HepG2 (cell line): ENCODE results near the gene INO80B. TPM values are rescaled to one million over a fixed set of nuclear protein-coding genes. Genes with fewer than 3 reads are reported as not detected.
A peak's percentile ranks its signal among the peaks of the same experiment; 100 is the strongest.

ENCODE experiments used
- ARHGAP35 ChIP-seq: sonication (generic); formaldehyde crosslinking; IDR thresholded peaks from 2 replicates; pipeline ENCODE4 v1.9.0; 2022; ENCODE audit warnings: mild to moderate bottlenecking, inconsistent platforms, moderate library complexity, missing genetic modification reagents, borderline replicate concordance
- BRF2 ChIP-seq: sonication (generic); formaldehyde crosslinking; IDR thresholded peaks from 2 replicates; pipeline ENCODE4 v1.8.1; 2022; ENCODE audit warnings: mild to moderate bottlenecking, missing genetic modification reagents
- CEBPG ChIP-seq: IDR thresholded peaks from 2 replicates; pipeline ENCODE4 v1.6.1; 2016
- CSRNP1 ChIP-seq: sonication (generic); formaldehyde crosslinking; IDR thresholded peaks from 2 replicates; pipeline ENCODE4 v1.8.1; 2023; ENCODE audit warnings: mild to moderate bottlenecking, missing genetic modification reagents
- DPF2 ChIP-seq: sonication (generic); formaldehyde crosslinking; IDR thresholded peaks from 2 replicates; pipeline ENCODE4 v1.4.0; 2020; ENCODE audit warnings: mild to moderate bottlenecking, low read depth, missing genetic modification reagents, borderline replicate concordance
- ELF3 ChIP-seq: IDR thresholded peaks from 2 replicates; pipeline ENCODE4 v1.6.1; 2016; ENCODE audit warnings: missing genetic modification reagents, missing compliant biosample characterization
- GTF3A ChIP-seq: sonication (generic); formaldehyde crosslinking; conservative IDR thresholded peaks from 2 replicates; pipeline ENCODE4 v1.4.0; 2020; ENCODE audit warnings: mild to moderate bottlenecking, missing genetic modification reagents
- HMGXB4 ChIP-seq, 2 experiments: sonication (generic) in 1 of 2; formaldehyde crosslinking in 1 of 2; IDR thresholded peaks; 2 replicates each; pipeline versions ENCODE4 v1.4.0 to v1.6.1; 2018 to 2020; ENCODE audit warnings: missing genetic modification reagents in 2 of 2, borderline replicate concordance in 1 of 2, low read depth in 1 of 2, mild to moderate bottlenecking in 1 of 2, missing biosample characterization in 1 of 2
- HNRNPUL1 ChIP-seq: fragments of 200-400 bp; formaldehyde crosslinking; IDR thresholded peaks from 2 replicates; pipeline ENCODE4 v1.6.1; 2017; ENCODE audit warnings: low read depth, mild to moderate bottlenecking, low read length, moderate library complexity
- KMT2A ChIP-seq: sonication (generic); formaldehyde crosslinking; IDR thresholded peaks from 2 replicates; pipeline ENCODE4 v1.4.0; 2020; ENCODE audit warnings: missing genetic modification reagents
- MTA3 ChIP-seq: sonication (generic); formaldehyde crosslinking; IDR thresholded peaks from 2 replicates; pipeline ENCODE4 v1.4.0; 2020; ENCODE audit warnings: missing genetic modification reagents
- NFYB ChIP-seq: sonication (generic); formaldehyde crosslinking; IDR thresholded peaks from 2 replicates; pipeline ENCODE4 v1.4.0; 2020; ENCODE audit warnings: missing genetic modification reagents
- PATZ1 ChIP-seq: sonication (generic); formaldehyde crosslinking; IDR thresholded peaks from 2 replicates; pipeline ENCODE4 v1.4.0; 2020; ENCODE audit warnings: missing genetic modification reagents
- RFX5 ChIP-seq: IDR thresholded peaks from 2 replicates; pipeline ENCODE4 v1.6.1; 2011; ENCODE audit warnings: low read depth, low read length, improper control_type of control experiment
- RFXANK ChIP-seq: IDR thresholded peaks from 2 replicates; pipeline ENCODE4 v1.6.1; 2016
- SNAPC2 ChIP-seq: sonication (generic); formaldehyde crosslinking; IDR thresholded peaks from 2 replicates; pipeline ENCODE4 v1.8.1; 2022; ENCODE audit warnings: mild to moderate bottlenecking, missing genetic modification reagents
- SOX5 ChIP-seq: IDR thresholded peaks from 2 replicates; pipeline ENCODE4 v1.6.1; 2016; ENCODE audit warnings: borderline replicate concordance
- SSRP1 ChIP-seq: IDR thresholded peaks from 2 replicates; pipeline ENCODE4 v1.6.1; 2016; ENCODE audit warnings: control low read depth
- TAF1 ChIP-seq: sonication (generic); formaldehyde crosslinking; IDR thresholded peaks from 2 replicates; pipeline ENCODE4 v1.4.0; 2020; ENCODE audit warnings: missing genetic modification reagents
- ZNF275 ChIP-seq: sonication (generic); formaldehyde crosslinking; IDR thresholded peaks from 2 replicates; pipeline ENCODE4 v1.8.0; 2022; ENCODE audit warnings: missing genetic modification reagents, mild to moderate bottlenecking, inconsistent platforms, borderline replicate concordance
- ZNF543 ChIP-seq: sonication (generic); formaldehyde crosslinking; IDR thresholded peaks from 2 replicates; pipeline ENCODE4 v1.4.0; 2020; ENCODE audit warnings: mild to moderate bottlenecking, missing genetic modification reagents
- ZNF7 ChIP-seq: IDR thresholded peaks from 2 replicates; pipeline ENCODE4 v1.6.1; 2016; ENCODE audit warnings: missing biosample characterization, missing genetic modification reagents
- polyA plus RNA-seq, 8 experiments: library from polyadenylated mRNA; depleted of rRNA in 3 of 8; stranded (reverse) in 7 of 8; unstranded in 1 of 8; fragments of >200 nt; fragmentation: Illumina TruSeq in 4 of 8; extraction: Trizol in 4 of 8; gene quantifications; 2 replicates each; pipeline versions ENCODE4 v1.2.1 to v1.2.3, GENCODE V29; 2011 to 2016; ENCODE audit warnings: low read depth in 4 of 8, missing spikeins in 1 of 8, mixed read lengths in 1 of 8; ENCODE audit not compliant: insufficient read depth in 1 of 8
- total RNA-seq, 5 experiments: library from RNA; depleted of rRNA; stranded (reverse); fragments of >200 nt; fragmentation: Illumina TruSeq; extraction: Trizol; gene quantifications; 2 replicates each; pipeline ENCODE4 v1.2.3, GENCODE V29; 2016; ENCODE audit warnings: low read depth in 1 of 5

Gene INO80B
- total and polyA plus RNA-seq, 2 of the 13 experiments (the other 11 are each of a cell fraction or from before 2014, with no cell fraction given) = 6.2 to 14.5 TPM

- TF ChIP-seq SSRP1 (CRISPR knock-in tag) (no peak), BRF2 (no peak), ZNF543 (CRISPR knock-in tag) (0 out of 2 replicates have a peak, but pooled peaks have one; percentile 17), MTA3 (CRISPR knock-in tag) (no peak), HNRNPUL1 (no peak), PATZ1 (CRISPR knock-in tag) (no peak; the same call in 1 of the 2 replicates), SOX5 (CRISPR knock-in tag) (no peak), CSRNP1 (CRISPR knock-in tag) (peak; percentile 84; the same call in 1 of the 2 replicates), DPF2 (peak; percentile 9; the same call in 1 of the 2 replicates), GTF3A (CRISPR knock-in tag) (no peak), ARHGAP35 (0 out of 2 replicates have a peak, but pooled peaks have one; percentile 74), ELF3 (CRISPR knock-in tag) (0 out of 2 replicates have a peak, but pooled peaks have one; percentile 15), ZNF275 (CRISPR knock-in tag) (no peak), SNAPC2 (peak; percentile 74; the same call in 1 of the 2 replicates), CEBPG (CRISPR knock-in tag) (no peak), KMT2A (peak; percentile 10; the same call in 1 of the 2 replicates), RFX5 (no peak), TAF1 (CRISPR knock-in tag) (peak; percentile 36; the same call in 1 of the 2 replicates), HMGXB4 (CRISPR knock-in tag; IDR thresholded peaks at IDR 0.05; ENCODE audit: borderline replicate concordance in 1 of 2, low read depth in 1 of 2) (peak in 1 of 2 experiments; percentile 19; a peak in 1 of 4 replicates), NFYB (CRISPR knock-in tag) (0 out of 2 replicates have a peak, but pooled peaks have one; percentile 9), RFXANK (CRISPR knock-in tag) (no peak), ZNF7 (CRISPR knock-in tag) (no peak)
Measured at GRCh38 chr2:74497777-74498499, 43.1 kb downstream of the INO80B start (continued).
